Upper lobe of left lung (tissue), 6 donors: ENCODE results near the gene KLHL33. TPM values are rescaled to one million over a fixed set of nuclear protein-coding genes. Genes with fewer than 3 reads are reported as not detected.

ENCODE experiments used
- ATAC-seq, 2 donors: fragments of 200-7000 bp; cut with Tn5 transposase; one replicate each; pipeline ENCODE4 v1.9.1; 2022; ENCODE audit warnings: mild to moderate bottlenecking in 2 of 2, moderate library complexity in 2 of 2; ENCODE audit not compliant: low FRiP score in 2 of 2
- DNase-seq, 2 donors: peaks; one replicate each; pipeline ENCODE4 v3.0.0-alpha.2; 2019 to 2020
- H3K27ac ChIP-seq, 4 donors: fragments of 200-600 bp; sonication (generic); one replicate each; pipeline ENCODE4 v1.5.1; 2016 to 2019
- H3K27me3 ChIP-seq, 4 donors: fragments of 200-600 bp; sonication (generic); one replicate each; pipeline ENCODE4 v1.5.1; 2017 to 2019
- H3K36me3 ChIP-seq, 4 donors: fragments of 200-600 bp; sonication (generic); one replicate each; pipeline ENCODE4 v1.5.1; 2016 to 2019
- H3K4me1 ChIP-seq, 4 donors: fragments of 200-600 bp; sonication (generic); one replicate each; pipeline ENCODE4 v1.5.1; 2018 to 2019
- H3K4me3 ChIP-seq, 4 donors: fragments of 200-600 bp; sonication (generic); one replicate each; pipeline ENCODE4 v1.5.1; 2017 to 2019; ENCODE audit warnings: mild to moderate bottlenecking in 2 of 4, moderate library complexity in 1 of 4
- H3K9me3 ChIP-seq, 4 donors: fragments of 200-600 bp; sonication (generic); one replicate each; pipeline ENCODE4 v1.5.1; 2018 to 2019
- CTCF ChIP-seq, 6 experiments: fragments of 450-650 bp in 4 of 6; fragments of 200-600 bp in 2 of 6; sonication (generic) in 2 of 6; IDR thresholded peaks; one replicate each; pipeline ENCODE4 v1.5.1; 2016 to 2019; ENCODE audit warnings: antibody characterized with exemption in 6 of 6
- EP300 ChIP-seq, 4 donors: sonication (generic); formaldehyde crosslinking; IDR thresholded peaks; one replicate each; pipeline ENCODE4 v1.5.1; 2017; ENCODE audit warnings: antibody characterized with exemption in 4 of 4, control low read depth in 2 of 4
- POLR2A ChIP-seq, 4 donors: fragments of 450-650 bp; IDR thresholded peaks; one replicate each; pipeline ENCODE4 v1.5.1; 2016 to 2017; ENCODE audit warnings: antibody characterized with exemption in 4 of 4, mild to moderate bottlenecking in 2 of 4
- POLR2AphosphoS5 ChIP-seq, 2 donors: sonication (generic); formaldehyde crosslinking; IDR thresholded peaks; one replicate each; pipeline ENCODE4 v1.5.1; 2017; ENCODE audit warnings: antibody characterized with exemption in 2 of 2
- WGBS, 2 donors: methylation state at CpG; one replicate each; pipeline ENCODE4 v1.1.5; 2017 to 2018; 5-methylcytosine and 5-hydroxymethylcytosine counted together
- total RNA-seq, 6 donors: library from RNA; depleted of rRNA in 4 of 6; stranded (reverse); fragments of >200 nt in 4 of 6; gene quantifications; one replicate each; pipeline versions ENCODE4 v1.1.0 to v1.2.1, GENCODE V29; 2016 to 2021
- donor health status: DM: no; HTN: no; CAD: no; lungs with moderate emphysema.
- donor health status: DM: no; HTN: yes; CAD: no; lungs with severe emphysema.

KLHL33 gene
- under 1 TPM in 3 of 6 donors, not detected in 3; 0.22 to 0.60 (median 0.24) TPM for total RNA-seq

- ATAC-seq (no peak), DNase-seq (no peak)
- H3K4me3 ChIP-seq = peak within 1 kb of the TSS in 3 of 4 donors; percentile 20 to 33 (median 29)
- no peaks in the 10 kb centered on the region for H3K4me1 ChIP-seq
- H3K9me3 ChIP-seq = no peaks in the 10 kb centered on the region
- WGBS, 2 donors = 73 to 75% methylated on average over 7 to 17 of the region's 17 CpGs
- peak within 1 kb of the TSS; percentile 1 to 50 (median 30) for H3K27ac ChIP-seq
- TF ChIP-seq POLR2AphosphoS5 (IDR thresholded peaks at IDR 0.05) (no peak), POLR2A (IDR thresholded peaks at IDR 0.05) (no peak), EP300 (IDR thresholded peaks at IDR 0.05) (no peak), CTCF (IDR thresholded peaks at IDR 0.05) (no peak)
- no peaks in the 10 kb centered on the region for H3K36me3 ChIP-seq
- H3K27me3 ChIP-seq = no peaks in the 10 kb centered on the region
These were observed at the start of gene KLHL33 for GRCh38 chr14:20435582-20436362. TSS of gene KLHL33 (minus strand) at chr14:20436166. CDS start at chr14:20435811, 355 bp downstream.

- H3K4me1 ChIP-seq = peaks cover 9 to 12% (median 11%) of the 10 kb centered on the region in 4 donors
- ATAC-seq = no peak
- 88 to 92% methylated on average over 5 of the region's 5 CpGs for WGBS, 2 donors
- DNase-seq = no peak
- peaks cover 0 to 10% (median 0%) of the 10 kb centered on the region in 4 donors for H3K36me3 ChIP-seq
- H3K27ac ChIP-seq = no peak overlapping the region
- TF ChIP-seq EP300 (IDR thresholded peaks at IDR 0.05) = no peak
- no peak for TF ChIP-seq POLR2AphosphoS5 (IDR thresholded peaks at IDR 0.05)
- TF ChIP-seq POLR2A (IDR thresholded peaks at IDR 0.05) = no peak
- no peak for TF ChIP-seq CTCF (IDR thresholded peaks at IDR 0.05)
- H3K9me3 ChIP-seq = no peaks in the 10 kb centered on the region
- no peaks in the 10 kb centered on the region for H3K27me3 ChIP-seq
- no peak overlapping the region for H3K4me3 ChIP-seq
These were observed 46.4 kb upstream of the KLHL33 start for GRCh38 chr14:20482382-20482781.

GRCh38 chr14:20478894-20479293 is 42.9 kb upstream of the KLHL33 start:
- H3K36me3 ChIP-seq = peaks cover 0 to 43% (median 26%) of the 10 kb centered on the region in 4 donors
- H3K4me1 ChIP-seq = peaks cover 21 to 24% (median 21%) of the 10 kb centered on the region in 4 donors
- no peak for ATAC-seq
- no peaks in the 10 kb centered on the region for H3K27me3 ChIP-seq
- no peaks in the 10 kb centered on the region for H3K9me3 ChIP-seq
- H3K27ac ChIP-seq = no peak overlapping the region
- TF ChIP-seq CTCF (IDR thresholded peaks at IDR 0.05) = no peak
- TF ChIP-seq POLR2A (IDR thresholded peaks at IDR 0.05) = no peak
- TF ChIP-seq POLR2AphosphoS5 (IDR thresholded peaks at IDR 0.05) = no peak
- TF ChIP-seq EP300 (IDR thresholded peaks at IDR 0.05) = no peak
- no peak overlapping the region for H3K4me3 ChIP-seq
- WGBS, 2 donors = 94 to 98% methylated on average over 2 of the region's 2 CpGs
- DNase-seq = no peak

GRCh38 chr14:20477211-20477876 is 41.4 kb upstream of the KLHL33 start:
- DNase-seq (peak in 1 of 2 donors; percentile 73), ATAC-seq (peak; percentile 19 to 65)
- peak overlapping the region; percentile 54 to 80 (median 74) for H3K27ac ChIP-seq
- H3K36me3 ChIP-seq = peaks cover 0 to 59% (median 35%) of the 10 kb centered on the region in 4 donors
- peaks cover 21 to 24% (median 21%) of the 10 kb centered on the region in 4 donors for H3K4me1 ChIP-seq
- TF ChIP-seq EP300 (IDR thresholded peaks at IDR 0.05) (no peak), POLR2AphosphoS5 (IDR thresholded peaks at IDR 0.05) (peak in 1 of 2 donors; percentile 16)
- H3K9me3 ChIP-seq = no peaks in the 10 kb centered on the region
- no peaks in the 10 kb centered on the region for H3K27me3 ChIP-seq
- 0 to 13% methylated on average over 1 of the region's 1 CpG for WGBS, 2 donors
- H3K4me3 ChIP-seq = no peak overlapping the region

GRCh38 chr14:20476776-20477175 is 40.8 kb upstream of the KLHL33 start:
- H3K27ac ChIP-seq = peak overlapping the region; percentile 54 to 80 (median 74)
- ATAC-seq (no peak), DNase-seq (no peak)
- H3K36me3 ChIP-seq = peaks cover 0 to 61% (median 37%) of the 10 kb centered on the region in 4 donors
- peaks cover 21 to 27% (median 24%) of the 10 kb centered on the region in 4 donors for H3K4me1 ChIP-seq
- no peaks in the 10 kb centered on the region for H3K9me3 ChIP-seq
- 71 to 72% methylated on average over 5 of the region's 5 CpGs for WGBS, 2 donors
- H3K27me3 ChIP-seq = no peaks in the 10 kb centered on the region
- TF ChIP-seq EP300 (IDR thresholded peaks at IDR 0.05) = no peak
- TF ChIP-seq CTCF (IDR thresholded peaks at IDR 0.05) = no peak
- no peak for TF ChIP-seq POLR2AphosphoS5 (IDR thresholded peaks at IDR 0.05)
- no peak for TF ChIP-seq POLR2A (IDR thresholded peaks at IDR 0.05)
- no peak overlapping the region for H3K4me3 ChIP-seq
